HG02870 (cell line): ENCODE measurements around the gene TRIOBP.

ENCODE experiments used
- ATAC-seq: cut with Tn5 transposase; IDR thresholded peaks from one replicate; pipeline ENCODE4 v1.9.1; 2021; ENCODE audit warnings: mild to moderate bottlenecking, moderate library complexity; ENCODE audit not compliant: unreplicated experiment

TRIOBP gene

DNA sequence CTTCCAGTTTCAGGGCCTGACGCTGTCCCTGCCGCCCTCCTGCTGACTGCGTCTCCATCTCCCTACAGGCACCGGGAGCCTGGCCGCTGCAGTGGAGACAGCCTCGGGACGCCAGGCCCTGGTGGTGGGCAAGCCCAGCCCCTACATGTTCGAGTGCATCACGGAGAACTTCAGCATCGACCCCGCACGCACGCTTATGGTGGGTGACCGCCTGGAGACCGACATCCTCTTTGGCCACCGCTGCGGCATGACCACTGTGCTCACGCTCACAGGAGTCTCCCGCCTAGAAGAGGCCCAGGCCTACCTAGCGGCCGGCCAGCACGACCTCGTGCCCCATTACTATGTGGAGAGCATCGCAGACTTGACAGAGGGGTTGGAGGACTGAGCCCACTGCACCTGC, 31.4 kb upstream of the TRIOBP start:
- no peak for ATAC-seq

DNA sequence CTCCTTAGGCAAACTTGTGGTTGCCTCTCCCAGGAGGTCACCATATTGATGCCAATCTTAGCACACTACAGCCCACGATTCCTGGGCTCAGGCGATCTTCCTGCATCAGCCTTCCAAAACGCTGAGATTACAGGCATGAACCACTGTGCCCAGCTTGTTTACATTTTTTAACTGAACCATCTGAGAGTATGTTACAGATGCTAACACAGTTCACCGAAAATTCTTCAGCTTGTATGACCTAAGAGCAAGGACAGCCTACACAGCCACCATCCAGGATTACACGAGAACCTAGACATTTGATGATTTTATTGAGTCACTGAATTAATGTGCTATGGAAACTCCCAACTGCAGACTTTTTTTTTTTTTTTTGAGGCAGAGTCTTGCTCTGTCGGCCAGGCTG, 27.3 kb upstream of the TRIOBP start:
- ATAC-seq: no peak

DNA sequence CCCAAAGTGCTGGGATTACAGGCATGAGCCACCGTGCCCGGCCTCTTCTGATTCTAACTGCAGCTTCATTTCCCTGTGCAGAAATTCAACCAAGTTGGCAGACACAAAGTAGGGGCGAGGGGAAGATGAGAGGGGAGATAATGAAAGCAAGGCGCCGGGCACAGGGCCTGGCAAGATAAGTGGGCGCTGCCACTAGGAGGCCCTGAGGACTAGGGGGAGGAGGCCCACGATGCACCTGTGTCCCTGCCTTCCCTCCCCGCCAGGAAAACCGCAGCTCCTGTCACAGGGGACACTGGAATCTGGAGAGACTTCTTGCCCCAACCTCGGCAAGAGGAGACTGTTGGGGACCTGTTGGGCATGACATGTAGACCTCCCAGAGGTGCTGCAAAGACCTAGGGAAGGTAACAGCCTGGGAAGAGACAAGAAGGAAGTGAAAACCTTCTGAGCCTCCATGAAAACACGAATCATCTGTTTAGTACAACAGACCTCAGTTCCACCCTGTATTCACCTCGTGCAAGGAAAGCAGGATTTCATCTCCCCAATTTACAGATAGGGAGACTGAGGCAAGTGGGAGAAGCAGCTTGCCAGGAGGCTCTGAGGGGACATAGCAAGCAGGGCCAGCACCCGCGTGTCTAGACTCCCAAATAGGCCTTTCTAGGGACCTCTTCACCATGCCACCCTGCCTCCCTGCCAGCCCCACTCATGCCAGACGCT, 24.5 kb upstream of the TRIOBP start:
- no peak for ATAC-seq

DNA sequence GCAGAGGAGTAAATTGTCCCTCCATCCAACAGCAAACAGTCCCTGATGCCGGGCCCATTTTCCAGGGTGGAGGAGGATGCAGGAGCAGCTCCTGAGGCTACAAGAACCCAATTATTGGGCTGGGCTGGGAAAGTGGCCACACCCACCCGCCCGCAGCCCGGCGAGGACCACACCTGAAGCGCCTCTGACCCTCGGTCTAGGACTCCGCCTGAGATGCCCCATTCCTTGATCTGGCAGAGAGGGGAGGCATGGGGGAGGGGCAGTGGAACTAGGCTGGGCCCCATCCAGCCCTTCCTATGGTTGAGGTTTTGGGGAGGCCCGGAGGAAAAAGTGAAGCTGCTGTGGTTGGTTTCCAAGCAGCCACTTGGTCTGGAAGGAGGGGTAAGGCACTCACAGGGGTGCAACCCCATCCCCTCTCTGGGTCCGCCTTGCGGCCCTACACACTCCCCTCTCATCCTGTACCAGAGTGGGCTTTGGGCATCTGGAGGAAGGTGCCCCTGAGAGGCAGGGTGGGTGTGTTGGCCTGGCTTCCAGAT, 23.9 kb upstream of the TRIOBP start:
- ATAC-seq: no peak

DNA sequence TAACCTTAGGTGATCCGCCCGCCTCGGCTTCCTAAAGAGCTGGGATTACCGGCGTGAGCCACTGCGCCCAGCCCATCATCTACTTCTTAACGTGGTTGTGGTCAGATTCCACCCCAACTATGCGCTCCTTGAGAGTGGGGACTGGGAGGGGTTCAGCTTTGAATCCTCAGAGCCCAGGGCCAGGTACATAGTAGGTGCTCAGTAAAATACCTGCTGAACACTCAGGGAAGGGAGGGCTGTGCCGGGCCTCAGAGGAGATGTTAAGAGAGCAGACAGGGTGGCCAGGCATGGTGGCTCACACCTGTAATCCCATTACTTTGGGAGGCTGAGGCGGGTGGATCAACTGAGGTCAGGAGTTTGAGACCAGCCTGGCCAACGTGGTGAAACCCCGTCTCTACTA, 22.6 kb upstream of the TRIOBP start:
- ATAC-seq: no peak

DNA sequence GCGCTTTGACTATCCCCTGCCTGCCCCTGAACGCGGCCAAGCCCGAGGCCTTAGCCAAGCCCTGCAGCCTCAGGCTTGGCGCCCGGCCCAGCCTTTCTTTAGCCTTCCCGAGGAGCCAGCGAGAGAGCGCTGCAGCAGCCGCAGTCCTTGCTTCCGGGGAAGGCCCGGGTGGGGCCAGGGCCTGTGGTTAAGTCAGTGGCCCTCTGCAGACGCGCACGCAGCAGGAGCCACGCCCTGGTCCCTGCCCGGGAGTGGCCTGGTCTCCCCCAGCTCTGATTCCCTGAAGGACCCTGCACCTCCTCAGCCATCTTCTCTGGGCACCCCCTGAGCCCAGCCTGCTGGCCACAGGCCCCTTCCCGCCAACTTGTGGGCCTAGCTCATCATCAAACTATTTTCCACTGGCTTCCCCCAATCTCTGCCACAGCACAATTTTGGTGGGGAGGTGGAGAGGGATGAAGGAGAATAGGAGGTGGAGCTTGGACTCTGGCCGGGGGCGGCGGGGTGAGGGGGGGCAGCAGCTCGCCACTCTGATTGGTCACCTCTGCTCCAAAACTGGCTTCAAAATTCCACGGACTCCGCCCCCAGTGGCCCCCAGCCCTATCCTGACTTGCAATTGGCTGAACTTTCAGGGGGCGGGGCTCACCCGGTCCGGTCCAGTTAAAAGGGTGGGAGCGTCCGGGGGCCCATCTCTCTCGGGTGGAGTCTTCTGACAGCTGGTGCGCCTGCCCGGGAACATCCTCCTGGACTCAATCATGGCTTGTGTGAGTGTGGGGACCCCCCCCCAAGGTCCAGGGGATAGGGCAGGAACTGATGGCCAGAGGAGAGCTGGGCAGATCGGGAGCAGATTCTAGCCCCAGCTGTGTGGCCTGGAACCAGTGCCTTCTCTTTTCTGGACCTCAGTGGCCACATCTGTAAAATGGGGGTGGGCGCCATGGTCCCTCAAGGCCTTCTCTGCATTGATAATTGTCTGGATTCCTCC, 21.6 kb upstream of the TRIOBP start, which contains the start of gene LGALS1:
TSS of gene LGALS1 (plus strand) at position 686 of the 979 bp plus-strand sequence. CDS start at position 753, 67 bp downstream.
- ATAC-seq: no peak

DNA sequence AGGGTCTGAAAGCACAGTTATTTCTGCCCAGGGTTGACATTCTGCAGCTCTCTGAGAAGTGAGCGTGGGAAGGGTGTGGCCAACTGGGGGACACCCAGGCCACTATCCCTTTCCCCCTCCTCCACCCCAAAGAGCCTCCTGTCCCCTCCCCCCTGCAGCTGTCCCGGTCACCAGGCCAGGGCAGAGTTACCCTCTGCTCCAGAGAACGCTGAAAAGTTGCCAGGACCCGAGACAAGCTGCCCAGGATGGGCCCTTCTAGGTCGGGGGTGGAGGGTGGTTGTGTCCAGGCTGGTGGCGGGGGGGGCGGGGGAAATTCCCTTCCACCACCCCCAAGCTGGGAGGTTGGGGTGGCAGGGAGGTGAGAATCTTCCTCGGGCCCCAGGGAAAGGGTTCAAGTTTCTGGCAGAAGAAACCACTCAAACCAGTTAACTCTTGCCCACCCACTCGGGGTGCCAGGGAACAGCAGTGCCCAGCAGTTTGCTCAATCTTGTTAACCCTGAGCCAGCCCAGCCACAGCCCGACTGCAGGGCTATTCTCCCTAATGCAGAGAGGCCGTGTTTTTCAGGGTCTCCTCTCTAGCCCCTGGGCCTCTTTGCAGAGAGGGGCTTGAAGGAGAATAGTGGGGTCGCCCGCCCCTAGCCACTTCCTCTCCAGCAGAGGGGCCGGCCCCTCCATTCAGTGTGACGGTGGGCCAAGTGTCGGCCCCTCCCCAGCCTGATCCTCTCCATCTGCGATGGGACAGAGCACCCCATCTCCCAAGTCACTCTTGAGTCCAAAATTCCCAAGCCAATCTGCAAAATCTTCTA, 20.7 kb upstream of the TRIOBP start:
- no peak for ATAC-seq

DNA sequence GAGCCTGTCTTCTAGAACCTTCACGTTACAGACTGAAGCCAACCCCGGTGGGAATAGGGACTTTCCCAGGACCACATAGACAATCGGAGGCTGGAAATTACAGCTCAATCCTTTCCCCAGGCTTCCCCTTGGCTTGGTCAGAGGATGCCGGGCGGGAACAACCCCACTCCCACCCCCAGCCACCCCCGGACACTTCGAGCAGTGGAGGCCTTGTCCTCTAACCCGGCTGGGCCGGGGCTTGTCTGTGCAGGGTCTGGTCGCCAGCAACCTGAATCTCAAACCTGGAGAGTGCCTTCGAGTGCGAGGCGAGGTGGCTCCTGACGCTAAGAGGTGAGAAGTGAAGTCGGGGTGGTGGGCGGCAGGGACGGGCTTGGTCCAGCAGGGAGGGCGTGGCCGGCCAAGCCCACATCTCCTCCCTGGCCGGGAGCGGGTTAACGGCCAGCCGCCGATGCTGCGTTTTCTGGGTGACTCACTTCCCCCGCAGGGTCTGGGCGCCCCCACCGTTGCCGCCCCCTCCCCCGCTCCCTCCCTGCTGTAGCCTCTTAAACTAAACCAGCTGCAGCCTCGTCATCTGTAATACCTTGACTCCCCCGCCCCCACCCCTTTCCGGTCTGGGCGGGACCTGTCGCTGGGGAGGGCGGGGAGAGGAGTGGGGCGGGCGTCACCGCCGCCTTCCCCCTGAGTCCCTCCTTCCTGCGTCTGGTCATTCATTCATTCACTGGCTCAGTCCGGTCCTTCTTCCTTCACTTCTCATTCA, 19.9 kb upstream of the TRIOBP start:
- ATAC-seq: no peak

DNA sequence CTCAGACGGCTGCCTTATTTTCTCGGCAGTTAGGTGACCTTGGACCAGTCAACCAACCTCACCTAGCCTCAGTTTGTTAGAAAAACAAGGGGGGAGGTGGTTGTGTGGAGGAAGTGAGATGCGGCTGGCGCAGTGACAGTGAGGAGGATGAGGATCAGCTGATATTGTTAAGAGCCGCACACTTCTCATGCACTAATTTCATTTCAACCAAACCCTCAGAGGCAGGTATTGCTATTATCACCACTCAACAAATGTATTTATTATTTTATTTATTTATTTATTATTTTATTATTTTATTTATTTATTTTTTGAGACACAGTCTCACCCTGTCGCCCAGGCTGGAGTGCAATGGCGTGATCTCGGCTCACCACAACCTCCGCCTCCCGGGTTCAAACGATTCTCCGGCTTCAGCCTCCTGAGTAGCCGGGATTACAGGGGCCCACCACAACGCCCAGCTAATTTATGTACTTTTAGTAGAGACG, 19.3 kb upstream of the TRIOBP start:
- no peak for ATAC-seq

DNA sequence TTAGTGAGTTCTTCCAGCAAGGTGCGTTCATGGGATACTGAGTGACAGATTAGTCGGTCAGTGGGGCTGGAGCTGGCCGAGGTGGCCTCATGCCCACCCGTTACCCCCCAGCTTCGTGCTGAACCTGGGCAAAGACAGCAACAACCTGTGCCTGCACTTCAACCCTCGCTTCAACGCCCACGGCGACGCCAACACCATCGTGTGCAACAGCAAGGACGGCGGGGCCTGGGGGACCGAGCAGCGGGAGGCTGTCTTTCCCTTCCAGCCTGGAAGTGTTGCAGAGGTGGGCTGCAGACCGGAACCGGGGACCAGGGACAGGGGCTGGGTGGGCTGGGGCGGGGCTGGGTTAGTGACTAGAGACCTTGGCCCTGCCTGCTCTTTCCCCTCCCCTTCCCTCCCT, 18.5 kb upstream of the TRIOBP start:
- ATAC-seq: no peak

DNA sequence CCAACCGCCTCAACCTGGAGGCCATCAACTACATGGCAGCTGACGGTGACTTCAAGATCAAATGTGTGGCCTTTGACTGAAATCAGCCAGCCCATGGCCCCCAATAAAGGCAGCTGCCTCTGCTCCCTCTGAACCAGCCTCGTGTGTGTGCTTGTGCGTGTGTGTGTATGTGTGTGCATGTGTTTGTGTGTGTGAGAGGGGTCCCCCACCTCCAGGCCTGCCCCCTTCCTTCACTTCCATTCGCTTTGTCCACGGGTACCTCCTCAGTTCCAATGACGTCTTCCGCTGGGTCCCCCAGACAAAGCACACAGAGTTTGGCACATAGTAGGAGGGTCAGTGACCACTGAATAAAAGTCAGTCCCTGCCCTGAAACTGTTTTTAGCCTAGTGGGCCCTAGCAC, 17.2 kb upstream of the TRIOBP start:
- no peak for ATAC-seq

DNA sequence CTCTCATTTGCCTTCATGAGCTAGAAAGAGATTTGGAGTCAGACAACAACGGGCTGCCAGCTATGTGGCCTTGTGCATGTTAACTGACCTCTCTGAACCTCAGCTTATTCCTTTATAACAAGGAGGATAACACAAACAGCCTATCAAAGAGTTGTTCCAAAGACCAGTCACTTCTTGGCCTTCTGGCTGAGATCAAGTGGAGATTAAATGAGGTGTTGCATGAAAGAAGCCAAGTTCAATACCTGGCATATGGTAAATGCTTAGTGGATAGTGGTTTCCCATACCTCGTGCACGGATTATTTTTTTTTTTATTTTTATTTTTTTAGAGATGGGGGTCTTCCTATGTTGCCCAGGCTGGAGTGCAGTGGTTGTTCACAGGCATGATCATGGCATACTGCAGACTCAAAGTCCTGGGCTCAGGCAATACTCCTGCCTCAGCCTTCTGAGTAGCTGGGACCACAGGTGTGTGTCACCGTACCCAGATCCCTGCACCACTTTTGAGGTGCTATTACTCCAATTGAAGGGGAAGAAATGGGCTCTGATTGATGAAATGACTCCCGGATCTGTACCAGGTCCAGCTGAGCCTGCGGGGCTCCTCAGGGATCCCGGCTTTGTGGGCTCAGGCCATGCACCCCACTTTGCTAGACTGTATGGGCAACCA, 16.5 kb upstream of the TRIOBP start:
- no peak for ATAC-seq

DNA sequence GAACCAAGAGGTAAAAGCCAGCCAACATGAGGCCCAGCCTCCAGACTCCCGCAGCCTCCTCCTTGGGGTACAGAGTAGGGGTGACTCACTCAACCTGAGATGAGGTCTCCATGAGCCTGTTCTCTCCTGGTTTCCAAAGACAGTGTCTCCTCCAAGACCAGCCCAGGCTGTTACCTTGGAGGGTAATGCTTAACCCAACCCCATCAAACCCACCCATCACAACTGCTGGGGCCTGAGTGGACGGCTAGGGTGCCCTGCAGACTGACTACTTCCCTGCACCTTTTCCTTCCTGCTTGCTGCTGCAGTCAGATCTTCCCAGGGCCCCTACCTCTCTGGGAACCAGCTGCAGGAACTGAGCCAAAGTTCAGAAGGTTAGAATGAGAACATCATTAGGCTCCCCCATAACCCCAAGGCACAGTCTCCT, 15.8 kb upstream of the TRIOBP start:
- no peak for ATAC-seq

DNA sequence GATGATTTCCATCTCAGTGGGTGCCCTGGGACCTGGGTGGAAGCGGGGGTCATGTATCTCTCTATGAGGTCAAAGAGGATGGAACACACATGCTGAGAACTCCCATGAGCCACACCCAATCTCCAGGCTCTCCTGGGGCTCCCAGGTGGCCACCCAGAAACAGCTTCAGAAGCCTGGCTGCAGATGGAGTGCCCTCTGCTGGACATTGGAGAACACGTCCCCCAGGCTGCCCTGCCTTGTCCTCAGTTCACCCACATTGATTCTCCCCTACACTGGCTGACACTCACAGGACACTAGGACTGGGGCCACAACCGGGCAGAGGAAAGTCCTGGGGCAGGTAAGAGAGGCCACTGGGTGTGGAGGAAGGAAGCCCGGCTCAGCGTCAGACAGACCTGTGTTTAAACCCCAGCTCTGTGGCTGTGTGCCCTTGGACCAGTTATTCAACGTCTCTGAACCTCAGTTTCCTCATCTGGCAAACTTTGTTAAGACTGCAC, 15.2 kb upstream of the TRIOBP start:
- ATAC-seq: no peak

DNA sequence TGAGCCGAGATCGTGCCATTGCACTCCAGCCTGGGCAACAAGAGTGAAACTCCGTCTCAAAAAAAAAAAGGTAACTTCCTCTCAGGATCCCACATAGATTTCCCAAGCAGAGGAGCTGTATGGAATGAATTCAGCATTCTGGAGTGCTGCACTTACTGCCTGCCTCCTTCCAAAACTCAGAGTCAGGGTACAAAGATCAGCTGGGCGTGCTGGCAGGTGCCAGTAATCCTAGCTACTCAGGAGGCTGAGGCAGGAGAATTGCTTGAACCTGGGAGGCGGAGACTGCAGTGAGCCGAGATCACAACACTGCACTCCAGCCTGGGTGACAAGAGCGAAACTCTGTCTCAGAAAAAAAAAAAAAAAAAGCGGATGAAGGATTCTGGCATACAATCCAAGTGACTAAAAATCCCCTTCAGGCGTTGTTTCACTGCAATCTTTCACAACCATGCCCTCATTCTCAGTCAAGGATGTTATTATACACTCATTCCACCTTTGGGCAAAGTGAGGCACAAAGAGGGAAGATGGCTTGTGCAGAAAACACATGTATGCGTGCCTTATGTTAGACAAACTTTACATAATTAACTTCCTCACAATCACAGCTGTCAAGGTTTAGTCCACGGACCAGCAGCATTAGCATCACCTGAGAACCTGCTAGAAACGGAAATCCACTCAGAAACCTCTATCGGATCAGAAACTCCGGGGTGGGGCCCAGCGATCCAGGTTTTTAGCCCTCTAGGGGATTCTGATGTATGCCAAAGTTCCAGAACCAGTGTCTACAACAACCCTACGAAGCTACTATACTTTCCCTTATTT, 11.8 kb upstream of the TRIOBP start:
- ATAC-seq: no peak

DNA sequence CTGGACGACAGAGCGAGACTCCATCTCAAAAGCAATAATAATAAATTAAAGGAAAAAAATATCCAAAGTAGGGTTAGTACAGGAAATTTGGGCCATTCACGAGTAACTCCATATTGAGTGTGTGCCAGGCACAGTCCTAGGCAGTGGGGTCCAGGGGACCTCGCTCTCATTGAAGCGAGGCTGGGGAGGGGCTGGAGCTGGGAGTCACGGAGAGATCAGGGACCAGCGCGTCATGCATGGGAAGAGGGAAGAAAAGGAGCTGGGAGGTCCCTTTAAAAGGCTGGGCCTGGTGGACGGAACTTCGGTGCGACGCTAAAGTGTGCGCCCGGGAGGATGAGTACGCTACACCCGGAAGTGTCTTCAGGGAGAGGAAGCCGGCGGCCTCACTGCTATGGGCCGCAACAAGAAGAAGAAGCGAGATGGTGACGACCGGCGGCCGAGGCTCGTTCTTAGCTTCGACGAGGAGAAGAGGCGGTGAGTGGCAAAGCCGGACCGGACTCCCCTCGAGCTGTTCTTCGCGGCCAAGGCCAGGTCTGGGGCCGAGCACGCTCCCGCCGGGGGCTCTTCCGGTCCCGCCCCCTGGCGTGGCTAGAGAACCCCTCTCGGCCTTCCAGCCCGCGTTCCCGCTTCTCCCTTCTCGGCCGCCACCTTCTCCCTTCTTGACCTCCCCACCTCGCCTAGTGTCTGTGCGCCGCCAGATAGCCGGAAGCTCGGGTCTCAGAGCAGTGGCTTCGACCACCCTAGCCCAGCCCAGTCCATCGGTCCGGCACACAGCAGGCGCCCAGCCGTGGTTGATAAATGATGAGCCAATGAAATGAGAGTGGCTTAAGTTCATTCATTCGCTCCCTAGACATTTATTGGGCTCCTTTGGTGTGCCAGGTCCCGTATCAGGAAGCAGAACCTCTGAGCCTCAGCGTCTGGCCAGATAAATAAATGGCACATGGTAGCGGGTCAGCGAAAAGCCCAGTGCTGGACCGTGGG, 10.6 kb upstream of the TRIOBP start, which contains the start of gene NOL12:
TSS of gene NOL12 (plus strand) at position 342 of the 981 bp plus-strand sequence. CDS start at position 392, 50 bp downstream.
- ATAC-seq: peak; percentile 63

DNA sequence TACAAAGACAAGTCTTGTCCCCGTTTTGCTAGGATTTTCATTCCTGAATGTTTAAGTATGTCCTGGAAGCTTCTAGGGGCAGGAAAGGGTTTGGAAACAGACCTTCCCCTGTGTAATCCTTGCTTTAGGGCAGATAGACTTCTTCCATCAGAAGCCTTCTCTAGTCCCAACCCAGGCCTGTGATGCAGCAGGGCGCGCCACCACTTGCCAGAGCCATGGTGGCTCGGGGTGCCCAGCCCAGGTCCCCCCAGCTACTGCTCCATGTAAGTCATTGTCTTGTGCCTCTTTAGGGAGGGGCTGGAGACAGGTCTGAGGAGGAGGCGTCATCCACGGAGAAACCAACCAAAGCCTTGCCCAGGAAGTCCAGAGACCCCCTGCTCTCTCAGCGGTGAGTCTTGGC, 6.4 kb upstream of the TRIOBP start:
- no peak for ATAC-seq
